AG09309 (cell line): ENCODE results near the gene ARFGEF2.
"Not testable (repeated sequence)": the region's sequence is repeated elsewhere in the genome, so short reads cannot be mapped to it uniquely, and the experiment has no call there.

Source experiments
- DNase-seq: peaks from one replicate; pipeline ENCODE4 v3.0.0-alpha.2; 2010; ENCODE audit warnings: low read depth
- H3K4me3 ChIP-seq: 2 replicates; pipeline ENCODE4 v1.5.1; 2011; ENCODE audit warnings: mild to moderate bottlenecking, low read depth, low read length, moderate library complexity; ENCODE audit not compliant: control insufficient read depth
- TF ChIP-seq, protein P1 (sequence below): IDR thresholded peaks from 2 replicates; pipeline ENCODE4 v1.5.1; 2011; ENCODE audit warnings: mild to moderate bottlenecking, low read depth, low read length, inconsistent platforms; ENCODE audit not compliant: insufficient read depth, control insufficient read depth; ENCODE audit errors: missing control alignments

ARFGEF2 gene

DNA sequence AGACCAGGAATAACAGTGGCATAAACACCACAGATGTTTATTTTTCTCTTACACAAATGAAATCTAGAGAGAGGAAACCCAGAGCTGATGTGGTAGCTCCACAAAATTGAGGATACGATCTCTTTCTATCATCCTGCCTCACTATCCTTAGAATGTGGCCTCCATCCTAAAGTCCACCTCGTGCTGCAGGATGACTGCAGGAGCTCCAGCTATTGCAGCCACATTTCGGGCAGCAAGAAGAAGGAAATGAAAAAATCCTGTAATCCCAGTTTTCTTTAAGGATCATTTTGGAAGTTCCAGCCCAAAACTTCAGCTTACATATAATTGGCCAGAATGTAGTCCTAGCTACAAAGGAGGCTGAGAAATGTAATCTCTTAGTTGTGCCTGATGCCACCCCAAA, 41.2 kb upstream of the ARFGEF2 start:
- no peak for DNase-seq
- TF ChIP-seq, protein P1, sequence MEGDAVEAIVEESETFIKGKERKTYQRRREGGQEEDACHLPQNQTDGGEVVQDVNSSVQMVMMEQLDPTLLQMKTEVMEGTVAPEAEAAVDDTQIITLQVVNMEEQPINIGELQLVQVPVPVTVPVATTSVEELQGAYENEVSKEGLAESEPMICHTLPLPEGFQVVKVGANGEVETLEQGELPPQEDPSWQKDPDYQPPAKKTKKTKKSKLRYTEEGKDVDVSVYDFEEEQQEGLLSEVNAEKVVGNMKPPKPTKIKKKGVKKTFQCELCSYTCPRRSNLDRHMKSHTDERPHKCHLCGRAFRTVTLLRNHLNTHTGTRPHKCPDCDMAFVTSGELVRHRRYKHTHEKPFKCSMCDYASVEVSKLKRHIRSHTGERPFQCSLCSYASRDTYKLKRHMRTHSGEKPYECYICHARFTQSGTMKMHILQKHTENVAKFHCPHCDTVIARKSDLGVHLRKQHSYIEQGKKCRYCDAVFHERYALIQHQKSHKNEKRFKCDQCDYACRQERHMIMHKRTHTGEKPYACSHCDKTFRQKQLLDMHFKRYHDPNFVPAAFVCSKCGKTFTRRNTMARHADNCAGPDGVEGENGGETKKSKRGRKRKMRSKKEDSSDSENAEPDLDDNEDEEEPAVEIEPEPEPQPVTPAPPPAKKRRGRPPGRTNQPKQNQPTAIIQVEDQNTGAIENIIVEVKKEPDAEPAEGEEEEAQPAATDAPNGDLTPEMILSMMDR: no peak
- H3K4me3 ChIP-seq: no peak overlapping the region

DNA sequence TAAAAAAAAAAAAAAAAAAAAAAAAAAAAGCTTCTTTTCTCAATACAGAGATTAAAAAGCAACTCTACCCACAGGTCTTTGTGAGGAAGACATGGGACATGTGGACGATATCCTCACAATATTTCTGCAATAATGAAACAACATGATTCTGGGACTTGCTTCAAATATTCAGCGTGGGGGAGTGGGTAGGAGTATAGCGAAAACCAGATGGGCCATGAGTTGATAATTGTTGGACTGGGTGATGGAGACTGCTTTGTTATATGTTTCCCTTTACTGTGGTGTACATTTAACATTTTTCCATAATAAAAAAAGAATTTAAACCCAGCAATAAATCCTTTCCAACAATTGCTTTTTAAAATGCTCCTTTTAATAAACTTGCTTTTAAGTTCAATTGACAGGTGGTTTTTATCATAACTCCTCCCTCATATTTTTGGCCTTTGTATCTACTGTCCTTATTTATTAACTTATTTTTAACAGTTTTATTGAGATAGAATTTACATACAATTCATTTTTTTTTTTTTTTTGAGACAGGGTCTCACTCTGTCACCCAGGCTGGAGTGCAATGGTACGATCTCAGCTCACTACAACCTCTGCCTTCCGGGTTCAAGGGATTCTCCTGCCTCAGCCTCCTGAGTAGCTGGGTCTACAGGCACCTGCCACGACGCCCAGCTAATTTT, 40.4 kb upstream of the ARFGEF2 start:
- no peak for DNase-seq

DNA sequence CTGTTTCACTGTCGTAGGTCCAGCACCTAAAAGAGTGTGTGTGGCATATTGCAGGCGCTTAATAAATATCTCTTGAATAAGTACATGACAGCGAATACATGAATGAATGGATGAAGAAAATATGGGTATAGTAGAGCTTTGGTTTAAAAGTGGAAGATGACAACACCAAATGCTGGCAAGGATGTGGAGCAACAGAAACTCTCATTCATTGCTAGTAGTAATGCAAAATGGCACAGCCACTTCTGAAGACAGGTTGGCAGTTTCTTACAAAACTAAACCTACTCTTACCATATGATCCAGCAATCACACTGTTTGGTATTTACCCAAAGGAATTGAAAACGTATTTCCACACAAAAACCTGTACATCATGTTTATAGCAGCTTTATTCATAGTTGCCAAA, 36.3 kb upstream of the ARFGEF2 start:
- no peak for DNase-seq
- TF ChIP-seq, protein P1: no peak
- H3K4me3 ChIP-seq: no peak overlapping the region

More for the DNA sequence above, 40.4 kb upstream of the ARFGEF2 start:
- TF ChIP-seq, protein P1: no peak
- no peak overlapping the region for H3K4me3 ChIP-seq

DNA sequence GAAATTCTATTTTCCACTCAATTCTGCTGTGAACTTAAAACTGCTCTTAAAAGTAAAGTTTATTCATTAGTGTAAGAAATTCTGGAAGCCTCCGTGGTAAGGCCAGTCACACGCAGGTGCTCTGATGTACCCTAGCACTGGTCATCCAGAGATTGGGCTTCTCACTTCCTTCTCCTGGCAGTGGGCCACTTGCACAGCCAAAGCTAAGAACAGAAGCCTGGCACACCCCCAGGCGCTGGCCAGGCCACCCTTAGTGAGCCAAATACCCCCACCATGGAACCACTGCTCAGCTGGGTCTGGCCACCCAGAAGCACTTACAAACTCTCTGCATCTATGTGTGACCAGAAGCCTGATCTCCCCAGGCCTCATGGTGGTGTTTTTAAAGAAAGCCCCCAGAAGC, 35.3 kb upstream of the ARFGEF2 start:
- H3K4me3 ChIP-seq: no peak overlapping the region
- DNase-seq: no peak
- TF ChIP-seq, protein P1: no peak

DNA sequence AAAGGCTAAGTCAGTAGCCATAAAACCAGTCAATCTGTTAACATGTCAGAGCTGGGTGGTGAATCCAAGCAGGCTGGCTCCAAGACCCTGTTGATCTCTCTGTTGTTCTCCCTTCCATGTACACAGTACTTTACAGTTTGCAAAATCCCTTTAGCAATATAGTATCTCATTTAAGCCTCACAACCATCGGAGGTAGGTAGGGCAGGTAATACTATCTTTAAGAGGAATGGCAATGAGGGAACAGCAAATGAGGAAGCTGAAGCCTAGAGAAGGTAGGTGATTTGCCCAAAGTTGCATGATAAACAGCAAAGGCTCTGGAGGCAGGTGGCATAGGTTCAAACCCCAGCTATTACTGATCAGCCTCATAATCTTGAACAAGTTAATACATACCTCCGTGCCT, 34.7 kb upstream of the ARFGEF2 start:
- H3K4me3 ChIP-seq: no peak overlapping the region
- TF ChIP-seq, protein P1: no peak
- no peak for DNase-seq

DNA sequence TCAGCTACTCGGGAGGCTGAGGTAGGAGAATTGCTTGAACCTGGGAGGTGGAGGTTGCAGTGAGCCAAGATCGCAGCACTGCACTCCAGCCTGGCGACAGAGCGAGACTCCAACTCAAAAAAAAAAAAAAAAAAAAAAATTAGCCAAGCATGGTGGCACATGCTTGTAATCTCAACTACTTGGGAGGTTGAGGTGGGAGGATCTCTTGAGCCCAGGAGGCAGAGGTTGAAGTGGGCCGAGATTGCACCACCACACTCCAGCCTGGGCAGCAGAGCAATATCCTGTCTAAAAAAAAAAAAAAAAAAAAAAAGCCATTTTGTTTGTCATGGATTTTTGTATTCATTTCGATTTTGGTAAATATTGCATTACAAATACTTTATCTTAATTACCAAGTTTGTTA, 33.0 kb upstream of the ARFGEF2 start:
- DNase-seq, H3K4me3 ChIP-seq: not testable (repeated sequence)

DNA sequence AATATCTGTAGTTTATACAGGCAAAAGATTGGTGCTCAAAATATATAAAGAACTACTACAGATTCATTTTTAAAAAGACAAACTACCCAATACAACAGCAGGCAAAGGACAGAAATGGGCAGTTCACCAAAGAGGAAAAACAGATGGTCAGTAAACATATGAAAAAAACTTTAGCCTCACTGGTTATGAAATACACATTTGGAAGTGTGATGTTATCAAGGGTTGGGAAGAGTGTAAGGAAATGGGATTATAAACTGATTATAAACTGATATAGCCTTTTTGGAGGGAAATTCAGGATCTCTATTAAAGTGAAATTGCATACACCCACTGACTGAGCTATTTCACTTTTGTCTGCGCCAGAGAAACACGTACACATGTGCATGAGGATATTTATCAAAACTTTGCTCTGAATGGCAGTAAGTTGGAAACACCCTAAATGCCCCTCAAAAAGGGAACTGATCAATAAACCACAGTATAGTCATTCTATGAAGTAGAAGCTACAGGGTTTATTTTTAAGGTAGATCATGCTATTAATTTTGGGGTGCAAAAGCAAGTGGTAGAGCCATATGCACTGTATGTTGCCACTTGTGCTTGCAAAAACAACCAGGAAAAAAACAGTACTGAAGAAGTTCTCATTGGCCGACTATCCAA, 32.2 kb upstream of the ARFGEF2 start:
- TF ChIP-seq, protein P1: no peak
- no peak for DNase-seq
- no peak overlapping the region for H3K4me3 ChIP-seq
